Immature natural killer cell (primary cell): Measurements from ENCODE around the gene FAM98C. TPM values are rescaled to one million over a fixed set of nuclear protein-coding genes. Genes with fewer than 3 reads are reported as not detected.

ENCODE experiments used
- DNase-seq, 3 donors: peaks; one replicate each; pipeline ENCODE4 v3.0.0; 2022; ENCODE audit warnings: mixed read lengths in 1 of 3
- H3K27ac Mint-ChIP-seq, 6 donors: one replicate each; pipeline ENCODE4 v1.8.0; 2020; ENCODE audit warnings: mixed read lengths in 6 of 6, mild to moderate bottlenecking in 5 of 6, inconsistent platforms in 4 of 6, moderate library complexity in 3 of 6
- H3K27me3 Mint-ChIP-seq, 3 donors: one replicate each; pipeline ENCODE4 v1.8.0; 2020 to 2021; ENCODE audit warnings: low read depth in 3 of 3, mild to moderate bottlenecking in 3 of 3, mixed read lengths in 3 of 3, moderate library complexity in 3 of 3, inconsistent platforms in 1 of 3
- H3K36me3 Mint-ChIP-seq, 3 donors: one replicate each; pipeline ENCODE4 v1.8.0; 2020; ENCODE audit warnings: mixed read lengths in 3 of 3, inconsistent platforms in 2 of 3, mild to moderate bottlenecking in 2 of 3
- H3K4me1 Mint-ChIP-seq, 2 donors: one replicate each; pipeline ENCODE4 v1.8.0; 2020; ENCODE audit warnings: inconsistent platforms in 2 of 2, mild to moderate bottlenecking in 2 of 2, mixed read lengths in 2 of 2, moderate library complexity in 1 of 2
- H3K4me3 Mint-ChIP-seq, 5 donors: one replicate each; pipeline ENCODE4 v1.8.0; 2020; ENCODE audit warnings: mild to moderate bottlenecking in 5 of 5, mixed read lengths in 5 of 5, inconsistent platforms in 3 of 5, moderate library complexity in 3 of 5
- H3K9me3 Mint-ChIP-seq, 6 donors: one replicate each; pipeline ENCODE4 v1.8.0; 2020; ENCODE audit warnings: mild to moderate bottlenecking in 6 of 6, mixed read lengths in 6 of 6, inconsistent platforms in 4 of 6, moderate library complexity in 3 of 6
- polyA plus RNA-seq, 3 donors: library from polyadenylated mRNA; unstranded; fragments of 300-500 nt; fragmentation: Illumina TruSeq; gene quantifications; one replicate each; pipeline ENCODE4 v1.2.3, GENCODE V29; 2021

The FAM98C gene
- polyA plus RNA-seq, 3 donors from 2014 or later, result 15.7 to 29.9 (median 18.5) TPM

DNA sequence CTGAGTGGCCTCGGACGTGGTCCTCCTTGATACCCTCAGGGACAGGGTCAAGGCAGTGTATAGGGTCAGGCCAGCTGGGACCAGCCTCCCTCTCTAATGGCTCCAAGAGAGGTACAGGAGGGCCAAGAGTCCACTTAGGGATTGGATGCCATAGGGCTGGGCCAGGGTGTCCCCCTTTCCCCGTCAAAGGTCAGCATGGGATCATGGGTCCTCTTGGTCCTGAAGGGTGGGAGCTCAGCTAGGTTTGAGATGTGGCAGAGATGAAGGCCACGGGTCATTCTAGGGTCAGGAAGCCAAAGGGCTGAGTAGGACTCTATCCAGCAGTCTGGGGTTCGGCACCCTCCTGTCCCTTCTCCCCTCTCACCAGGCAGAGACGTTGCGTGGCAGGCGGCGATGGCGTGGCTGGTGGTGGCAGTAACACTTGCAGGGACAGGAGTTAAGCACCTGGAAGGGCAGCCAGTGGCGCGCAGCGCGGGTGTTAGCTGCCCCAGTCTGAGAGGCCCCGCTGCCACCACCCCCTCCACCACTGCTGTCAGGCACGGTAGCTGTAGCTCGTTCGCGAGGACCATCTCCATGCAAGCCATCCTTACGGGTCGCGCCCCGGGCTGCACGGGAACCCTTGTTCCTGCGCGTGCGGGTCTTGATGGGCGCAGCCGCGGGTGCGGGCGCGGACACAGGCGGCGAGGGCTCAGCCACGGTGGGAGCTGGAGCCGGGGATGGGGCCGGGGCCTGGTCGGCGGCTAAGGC lies 17.7 kb upstream of the FAM98C start:
- H3K36me3 Mint-ChIP-seq, result peaks cover 16 to 36% (median 21%) of the 10 kb centered on the region in 3 donors
- H3K27ac Mint-ChIP-seq, result no peak overlapping the region
- H3K4me1 Mint-ChIP-seq, result peaks cover 14 to 21% of the 10 kb centered on the region in 2 donors
- H3K27me3 Mint-ChIP-seq, result peaks cover 7 to 15% (median 10%) of the 10 kb centered on the region in 3 donors
- no peak for DNase-seq
- H3K9me3 Mint-ChIP-seq, result peaks cover 0 to 2% (median 0%) of the 10 kb centered on the region in 6 donors
- H3K4me3 Mint-ChIP-seq, result peak overlapping the region in 4 of 5 donors; percentile 29 to 46 (median 42)

DNA sequence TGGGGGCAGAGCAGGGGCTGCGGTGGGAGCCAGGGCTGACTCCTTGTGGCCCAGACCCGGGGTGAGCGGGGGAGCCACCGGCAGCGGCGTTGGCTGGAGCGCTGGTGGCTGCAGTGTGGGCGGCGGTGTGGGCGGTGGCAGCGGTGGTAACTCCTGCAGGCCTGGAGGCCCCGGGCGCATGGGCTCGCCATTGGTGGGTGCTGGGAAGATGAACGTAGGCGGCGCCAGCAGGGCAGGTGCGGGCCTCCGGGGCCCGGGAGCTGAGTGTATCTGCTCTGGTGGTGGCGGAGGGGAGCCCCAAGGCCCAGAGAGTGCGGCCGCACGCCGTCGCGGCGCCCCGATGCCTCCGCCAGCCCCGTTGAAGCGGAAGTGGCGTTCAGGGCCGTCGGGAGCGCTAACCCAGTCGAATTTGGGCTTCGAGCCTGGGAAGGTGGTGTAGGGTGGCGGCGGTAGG lies 17.1 kb upstream of the FAM98C start:
- peak overlapping the region in 1 of 5 donors; percentile 13 for H3K4me3 Mint-ChIP-seq
- H3K9me3 Mint-ChIP-seq, result peaks cover 0 to 2% (median 0%) of the 10 kb centered on the region in 6 donors
- H3K36me3 Mint-ChIP-seq, result peaks cover 16 to 31% (median 20%) of the 10 kb centered on the region in 3 donors
- no peak for DNase-seq
- H3K4me1 Mint-ChIP-seq, result peaks cover 14 to 21% of the 10 kb centered on the region in 2 donors
- H3K27ac Mint-ChIP-seq, result no peak overlapping the region
- H3K27me3 Mint-ChIP-seq, result peaks cover 6 to 15% (median 10%) of the 10 kb centered on the region in 3 donors

DNA sequence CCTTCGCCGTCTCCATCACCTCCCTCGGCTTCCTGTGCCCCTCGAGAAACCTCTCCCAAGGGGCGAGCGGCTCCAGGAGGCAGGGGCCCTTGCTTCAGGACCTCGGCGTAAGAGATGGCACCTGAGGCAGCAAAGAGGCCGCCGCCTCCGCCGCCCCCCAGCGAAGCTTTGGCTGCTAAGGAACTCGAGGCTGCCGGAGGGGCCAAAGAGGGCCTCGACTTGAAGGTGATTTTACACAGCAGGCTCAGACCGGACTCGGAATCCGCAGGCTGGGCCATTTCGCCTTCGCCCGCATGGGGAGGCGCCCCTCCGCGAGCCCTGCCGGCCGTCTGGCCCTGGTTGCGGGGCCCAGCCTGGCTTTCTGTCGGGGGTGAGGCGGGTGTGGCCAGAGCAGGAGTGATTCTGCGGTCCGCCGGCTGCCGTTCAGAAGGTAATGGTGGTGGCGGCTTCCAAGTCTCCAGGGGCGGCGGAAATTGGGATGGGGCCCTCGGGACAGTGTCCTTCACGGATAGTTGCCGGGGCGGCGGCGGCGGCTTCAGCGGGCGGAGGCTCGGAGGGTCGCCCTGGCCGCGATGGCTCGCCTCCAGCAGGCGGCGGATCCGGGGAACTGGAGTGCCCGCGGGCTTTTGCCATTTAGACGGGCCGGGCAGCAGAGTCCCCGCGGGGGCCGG lies 16.5 kb upstream of the FAM98C start:
- Mint-ChIP-seq H3K4me3 (no peak overlapping the region), H3K4me1 (peaks cover 14 to 21% of the 10 kb centered on the region in 2 donors), H3K9me3 (peaks cover 0 to 3% (median 0%) of the 10 kb centered on the region in 6 donors), H3K36me3 (peaks cover 14 to 25% (median 16%) of the 10 kb centered on the region in 3 donors), H3K27ac (no peak overlapping the region), H3K27me3 (peaks cover 6 to 15% (median 10%) of the 10 kb centered on the region in 3 donors)
- no peak for DNase-seq

DNA sequence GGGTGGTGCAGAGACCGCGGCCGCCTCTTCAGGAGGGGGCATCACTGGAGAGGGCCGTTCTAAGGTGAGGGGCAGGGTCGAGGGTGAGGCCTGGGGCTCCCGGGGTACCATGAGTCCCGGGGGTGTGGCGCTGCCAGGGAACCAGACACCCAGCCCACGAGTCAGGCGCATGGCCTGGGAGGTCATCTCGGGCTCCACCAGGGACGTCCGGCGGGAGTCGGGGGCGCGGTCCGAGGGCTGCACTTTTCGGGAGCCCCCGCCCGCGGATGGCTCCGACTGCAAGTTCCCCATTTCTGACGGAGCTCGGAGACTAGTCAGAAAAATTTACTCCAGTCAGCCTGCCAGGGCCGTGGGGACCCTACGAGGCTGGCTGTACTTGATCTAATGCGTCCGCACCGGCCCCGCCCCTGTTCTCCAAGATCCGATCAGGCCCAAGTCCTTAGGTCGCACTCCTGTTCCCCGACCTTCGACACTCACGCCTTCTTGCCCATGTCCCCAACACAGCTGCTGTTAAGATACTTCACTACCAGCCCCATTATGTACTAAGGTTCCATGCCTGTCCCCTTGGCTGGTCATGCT lies 15.8 kb upstream of the FAM98C start:
- H3K4me3 Mint-ChIP-seq, result peak overlapping the region; percentile 91 to 96 (median 93)
- H3K9me3 Mint-ChIP-seq, result peaks cover 0 to 3% (median 0%) of the 10 kb centered on the region in 6 donors

DNA sequence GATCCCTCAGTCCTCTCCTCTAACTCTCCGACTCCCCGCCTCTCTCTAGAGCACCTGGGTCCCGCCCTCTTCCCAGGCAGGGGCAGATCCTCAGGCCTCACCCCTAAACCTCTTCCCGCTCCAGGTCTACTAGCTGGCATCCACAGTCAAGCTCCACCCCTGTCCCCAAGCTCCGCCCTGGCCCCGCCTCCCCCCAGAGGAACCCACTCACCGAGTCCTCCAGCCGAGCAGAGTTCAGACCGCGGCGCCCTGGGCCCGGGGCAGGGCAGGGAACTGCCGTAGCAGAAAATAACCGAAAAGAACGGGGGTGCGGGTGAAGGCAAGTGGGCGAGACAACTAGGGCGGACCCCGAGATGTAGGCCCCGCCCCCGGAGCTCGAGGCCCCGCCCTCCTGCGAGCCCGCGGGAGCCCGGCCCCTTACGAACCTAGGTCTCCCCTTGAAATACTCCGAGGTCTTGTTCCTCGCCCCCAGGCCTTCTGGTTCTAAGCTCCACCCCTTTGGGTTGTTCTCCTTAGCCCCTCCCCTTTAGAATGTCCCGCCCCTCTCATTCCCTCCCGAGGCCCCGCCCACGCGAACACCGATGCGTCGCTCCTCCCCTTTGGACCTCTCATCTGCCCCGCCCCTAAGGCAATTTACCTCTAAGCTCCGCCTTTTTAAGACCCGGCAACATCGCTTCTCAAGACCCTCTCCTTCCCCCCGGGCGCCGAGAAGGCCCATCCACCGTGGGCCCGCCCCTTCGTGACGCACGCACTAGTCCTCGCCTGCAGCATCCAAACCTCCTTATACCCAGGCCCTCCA lies 15.1 kb upstream of the FAM98C start, which contains the start of gene GGN:
Gene GGN, minus strand, starts transcription at position 485 of the 799 bp plus-strand sequence. CDS start 773 bp downstream, outside the sequence.
- Mint-ChIP-seq H3K4me1 (peaks cover 14 to 21% of the 10 kb centered on the region in 2 donors), H3K4me3 (peak within 1 kb of the TSS; percentile 91 to 96 (median 93)), H3K27ac (peak within 1 kb of the TSS in 5 of 6 donors; percentile 77 to 89 (median 80)), H3K36me3 (peaks cover 4 to 14% (median 7%) of the 10 kb centered on the region in 3 donors), H3K27me3 (peaks cover 6 to 15% (median 10%) of the 10 kb centered on the region in 3 donors), H3K9me3 (peaks cover 0 to 3% (median 0%) of the 10 kb centered on the region in 6 donors)
- DNase-seq, result peak; percentile 66 to 76 (median 70)

More for the DNA sequence above, 15.8 kb upstream of the FAM98C start:
- peaks cover 14 to 21% of the 10 kb centered on the region in 2 donors for H3K4me1 Mint-ChIP-seq
- DNase-seq, result no peak
- peaks cover 6 to 15% (median 10%) of the 10 kb centered on the region in 3 donors for H3K27me3 Mint-ChIP-seq
- peaks cover 7 to 19% (median 10%) of the 10 kb centered on the region in 3 donors for H3K36me3 Mint-ChIP-seq
- H3K27ac Mint-ChIP-seq, result peak overlapping the region in 4 of 6 donors; percentile 58 to 83 (median 76)

DNA sequence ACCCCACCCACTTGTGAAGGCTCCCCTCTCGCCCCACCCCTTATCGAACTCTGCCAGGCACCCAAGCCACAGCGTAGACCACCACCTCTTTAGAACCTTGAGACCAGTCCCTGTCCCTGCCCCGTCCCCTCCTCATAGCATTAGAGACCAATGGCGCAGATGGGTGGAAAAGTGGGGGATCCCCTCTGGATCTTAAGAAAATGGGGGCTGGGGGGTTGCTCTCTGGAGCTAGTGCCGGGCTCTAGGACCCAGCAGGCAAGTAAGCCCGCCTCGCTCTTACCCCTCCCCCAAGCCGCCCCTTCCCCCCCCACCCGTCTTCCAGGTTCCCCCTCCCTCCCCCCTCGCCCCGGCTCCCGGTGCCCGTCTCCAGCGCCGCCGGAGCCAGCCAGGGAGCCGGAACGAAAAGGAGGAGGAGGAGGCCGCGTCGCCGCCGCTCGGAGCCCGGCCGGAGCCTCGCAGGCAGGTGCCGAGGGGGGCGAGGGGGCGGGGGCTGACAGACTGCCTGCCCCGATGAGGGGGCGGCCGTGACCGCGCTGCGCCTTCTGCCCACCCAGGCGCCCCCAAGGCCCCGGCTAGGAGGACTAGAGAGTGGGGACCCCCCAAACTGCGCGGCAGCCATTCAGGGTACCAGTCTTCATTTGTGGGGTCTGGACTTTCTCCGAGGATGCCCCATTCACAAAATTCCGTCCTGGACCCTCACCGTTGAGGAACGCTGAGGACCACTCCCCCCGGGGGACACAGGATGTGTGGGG lies 14.4 kb upstream of the FAM98C start, which contains the start of gene SPRED3:
Gene SPRED3, plus strand, starts transcription at position 349 of the 752 bp plus-strand sequence. CDS start 1,606 bp downstream, outside the sequence.
- Mint-ChIP-seq H3K27ac (peak within 1 kb of the TSS in 5 of 6 donors; percentile 77 to 89 (median 81)), H3K36me3 (peaks cover 0 to 7% (median 4%) of the 10 kb centered on the region in 3 donors), H3K4me3 (peak within 1 kb of the TSS; percentile 91 to 96 (median 93)), H3K4me1 (peaks cover 14 to 21% of the 10 kb centered on the region in 2 donors), H3K9me3 (peaks cover 0 to 3% (median 0%) of the 10 kb centered on the region in 6 donors), H3K27me3 (peaks cover 6 to 15% (median 10%) of the 10 kb centered on the region in 3 donors)
- no peak for DNase-seq

DNA sequence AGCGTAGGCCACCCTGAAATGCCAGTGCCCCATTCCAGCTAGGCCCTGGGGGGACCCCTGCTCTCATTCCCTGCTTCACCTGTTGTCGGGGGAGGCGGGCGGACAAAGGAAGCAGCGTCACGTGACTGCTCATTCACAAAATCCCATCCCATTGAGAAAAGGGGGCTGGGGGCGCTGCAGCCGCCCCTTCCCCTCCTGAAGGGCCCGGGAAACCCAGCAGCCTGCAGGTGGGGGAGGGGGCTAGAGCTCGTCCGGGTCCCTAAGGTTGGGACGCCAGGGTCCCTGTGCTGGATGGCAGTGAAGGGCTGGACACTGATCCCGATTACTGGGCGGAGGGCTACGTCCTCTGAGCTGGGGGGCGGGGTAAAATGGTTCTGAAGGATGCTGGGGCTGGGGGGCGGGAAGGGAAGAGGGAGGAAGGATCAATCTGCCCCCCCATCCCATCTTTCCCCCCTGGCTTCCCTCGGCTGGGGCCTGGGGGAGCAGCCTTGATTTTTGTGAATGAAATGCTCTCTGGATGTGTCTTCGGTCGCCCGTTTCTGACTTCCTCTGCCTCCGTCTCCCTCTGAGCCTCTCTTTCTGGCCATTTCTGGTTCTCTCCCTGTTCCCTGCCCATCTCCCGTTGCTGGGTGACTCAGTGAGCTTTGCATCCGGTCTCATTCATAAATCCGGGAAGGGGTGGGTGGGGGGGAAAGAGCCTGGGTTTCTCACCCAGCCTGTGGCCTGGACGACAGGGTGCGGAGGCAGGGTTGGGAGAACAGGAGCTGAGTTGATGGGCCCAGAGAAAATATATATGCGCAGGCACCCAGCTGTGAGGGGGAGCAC lies 13.6 kb upstream of the FAM98C start:
- Mint-ChIP-seq H3K4me3 (peak overlapping the region in 4 of 5 donors; percentile 46 to 81 (median 63)), H3K27ac (peak overlapping the region in 2 of 6 donors; percentile 60 to 82), H3K4me1 (peaks cover 21 to 24% of the 10 kb centered on the region in 2 donors), H3K36me3 (peaks cover 0 to 3% (median under 1%) of the 10 kb centered on the region in 3 donors), H3K27me3 (peaks cover 9 to 19% (median 10%) of the 10 kb centered on the region in 3 donors), H3K9me3 (peaks cover 0 to 3% (median 0%) of the 10 kb centered on the region in 6 donors)
- DNase-seq, result no peak

DNA sequence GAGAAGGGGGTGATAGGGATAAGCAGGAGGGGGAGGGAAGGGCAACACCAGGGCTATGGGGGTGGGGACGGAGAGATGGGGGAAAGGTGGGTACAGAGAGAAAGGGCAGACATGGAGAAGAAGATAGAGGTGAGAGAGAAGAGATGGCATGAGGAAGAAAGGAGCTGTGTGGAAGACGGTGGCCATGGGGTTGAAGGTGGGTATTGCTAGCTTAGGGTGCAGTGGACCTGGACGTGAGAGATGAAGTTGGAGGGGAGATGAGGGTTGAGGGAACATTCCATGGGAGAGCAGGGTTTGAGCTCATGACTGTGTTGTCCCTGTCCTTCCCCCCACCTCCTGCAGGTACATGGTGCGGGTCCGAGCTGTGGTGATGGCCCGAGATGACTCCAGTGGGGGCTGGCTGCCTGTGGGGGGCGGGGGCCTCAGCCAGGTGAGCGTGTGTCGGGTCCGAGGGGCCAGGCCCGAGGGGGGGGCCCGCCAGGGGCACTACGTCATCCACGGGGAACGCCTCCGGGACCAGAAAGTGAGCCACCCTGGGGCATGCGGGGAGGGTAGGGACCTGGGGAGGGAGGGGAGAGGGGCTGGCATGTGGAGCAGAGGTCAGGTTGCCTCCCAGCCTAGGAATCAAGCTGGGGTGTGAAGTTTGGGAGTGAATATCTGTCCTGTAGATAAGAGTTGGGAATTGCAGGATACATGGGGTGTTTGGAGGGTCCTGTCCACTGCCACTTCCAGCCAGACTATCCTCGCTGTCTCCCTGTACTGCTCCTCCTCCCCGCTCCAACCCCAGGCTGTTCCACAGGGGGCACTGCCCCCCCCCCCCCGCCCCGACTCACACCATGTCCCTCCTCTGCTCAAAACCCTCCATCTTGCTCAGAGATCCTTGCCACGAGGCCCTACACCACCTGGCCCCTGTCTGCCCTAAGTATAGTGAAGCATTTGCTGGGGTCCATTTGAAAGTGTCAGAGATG lies 12.7 kb upstream of the FAM98C start:
- Mint-ChIP-seq H3K9me3 (peaks cover 0 to 3% (median 0%) of the 10 kb centered on the region in 6 donors), H3K36me3 (peaks cover 0 to 3% (median 0%) of the 10 kb centered on the region in 3 donors), H3K27me3 (peaks cover 8 to 14% (median 10%) of the 10 kb centered on the region in 3 donors), H3K4me1 (peaks cover 23 to 27% of the 10 kb centered on the region in 2 donors), H3K27ac (peak overlapping the region in 1 of 6 donors; percentile 59), H3K4me3 (peak overlapping the region in 2 of 5 donors; percentile 36 to 56)
- no peak for DNase-seq

DNA sequence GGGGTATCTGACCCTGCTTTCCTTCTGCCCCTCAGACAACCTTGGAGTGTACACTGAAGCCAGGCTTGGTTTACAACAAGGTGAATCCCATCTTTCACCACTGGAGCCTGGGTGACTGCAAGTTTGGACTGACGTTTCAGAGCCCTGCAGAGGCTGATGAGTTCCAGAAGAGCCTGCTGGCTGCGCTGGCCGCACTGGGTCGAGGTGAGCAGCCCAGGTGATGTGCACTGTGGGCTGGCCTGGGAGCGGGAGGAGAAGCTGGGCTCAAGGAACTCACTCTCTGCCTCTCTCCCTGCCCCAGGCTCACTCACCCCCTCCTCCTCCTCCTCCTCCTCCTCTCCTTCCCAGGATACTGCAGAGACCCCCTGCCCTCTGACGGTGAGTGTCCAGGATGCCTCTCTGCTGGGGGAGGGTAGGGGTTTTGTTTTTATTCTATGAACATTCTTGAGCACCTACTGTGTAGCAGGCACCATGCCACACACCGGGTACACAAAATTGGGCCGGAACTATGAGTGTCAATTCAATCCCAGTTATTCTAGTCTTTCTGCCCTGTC lies 10.9 kb upstream of the FAM98C start:
- Mint-ChIP-seq H3K27ac (no peak overlapping the region), H3K4me3 (no peak overlapping the region), H3K36me3 (peaks cover 0 to 3% (median 0%) of the 10 kb centered on the region in 3 donors), H3K4me1 (peaks cover 25 to 33% of the 10 kb centered on the region in 2 donors), H3K27me3 (peaks cover 8 to 17% (median 17%) of the 10 kb centered on the region in 3 donors), H3K9me3 (peaks cover 0 to 3% (median 0%) of the 10 kb centered on the region in 6 donors)
- DNase-seq, result no peak

DNA sequence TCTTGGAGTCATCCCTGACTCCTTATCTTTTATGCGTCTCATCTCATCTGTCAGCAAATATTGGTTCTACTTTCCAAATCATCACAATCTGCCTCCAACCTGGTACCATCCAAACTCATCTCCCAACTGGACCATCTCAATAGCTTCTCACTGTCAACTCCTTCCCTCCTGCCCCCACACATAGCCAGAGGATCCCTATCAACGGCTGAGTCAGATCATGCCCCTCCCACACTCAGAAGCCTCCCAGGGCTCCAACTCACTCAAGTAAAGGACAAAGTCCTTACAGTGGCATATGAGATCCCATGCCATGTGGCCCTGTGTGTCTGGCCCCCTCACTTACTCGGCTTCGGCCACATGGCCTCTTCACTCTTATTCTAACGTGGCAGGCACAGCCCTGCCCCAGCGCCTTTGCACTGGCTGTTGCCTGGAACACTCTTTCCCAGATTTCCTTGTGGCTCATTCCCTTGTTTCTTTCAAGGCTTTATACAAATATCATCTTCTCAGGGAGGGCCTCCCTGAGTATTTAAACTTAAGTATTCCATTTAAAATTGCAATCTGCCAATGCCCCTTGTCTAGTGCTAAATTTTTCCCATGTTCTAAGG lies 10.1 kb upstream of the FAM98C start:
- Mint-ChIP-seq H3K9me3 (peaks cover 0 to 3% (median 0%) of the 10 kb centered on the region in 6 donors), H3K36me3 (no peaks in the 10 kb centered on the region), H3K4me3 (no peak overlapping the region), H3K27ac (peak overlapping the region in 1 of 6 donors; percentile 0), H3K27me3 (peaks cover 8 to 18% (median 15%) of the 10 kb centered on the region in 3 donors), H3K4me1 (peaks cover 18 to 25% of the 10 kb centered on the region in 2 donors)
- no peak for DNase-seq
